GM12878 (cell line): Measurements from ENCODE around the gene GPSM3. TPM values are rescaled to one million over a fixed set of nuclear protein-coding genes. Genes with fewer than 3 reads are reported as not detected.

Experiments
- HDGF ChIP-seq: fragments of 450-650 bp; IDR thresholded peaks from 2 replicates; pipeline ENCODE4 v1.6.1; 2016; ENCODE audit warnings: antibody characterized with exemption
- USF1 ChIP-seq: IDR thresholded peaks from 2 replicates; pipeline ENCODE4 v1.6.1; 2011; ENCODE audit warnings: borderline replicate concordance, low read depth, mild to moderate bottlenecking, moderate library complexity, mixed read lengths, low read length; ENCODE audit not compliant: insufficient read depth; ENCODE audit errors: extremely low read length
- polyA plus RNA-seq, 11 experiments: library from polyadenylated mRNA; depleted of rRNA in 4 of 11; unstranded in 6 of 11; stranded (reverse) in 5 of 11; fragments of >200 nt; fragmentation: Nextera tagmentation in 4 of 11; fragmentation: Illumina TruSeq in 1 of 11; extraction: Ambion mirVana in 4 of 11; extraction: Trizol in 1 of 11; gene quantifications; 1 replicate in 1 of 11; 2 replicates in 10 of 11; pipeline versions ENCODE4 v1.2.1 to v1.2.3, GENCODE V29; 2011 to 2016; ENCODE audit warnings: inconsistent platforms in 2 of 11, missing spikeins in 2 of 11, low read depth in 1 of 11
- total RNA-seq, 4 experiments: library from RNA; depleted of rRNA in 3 of 4; stranded (reverse); fragments of >200 nt in 3 of 4; fragmentation: Illumina TruSeq in 1 of 4; extraction: Trizol in 1 of 4; gene quantifications; 2 replicates each; pipeline versions ENCODE4 v1.2.1 to v1.2.3, GENCODE V29; 2013 to 2021
- TF ChIP-seq, protein P1 (sequence below): fragments of 150-350 bp; IDR thresholded peaks from 2 replicates; pipeline ENCODE4 v1.6.1; 2016; ENCODE audit warnings: low read depth, low read length
- TF ChIP-seq, protein P2 (sequence below): fragments of 450-650 bp; IDR thresholded peaks from 2 replicates; pipeline ENCODE4 v1.6.1; 2014; ENCODE audit warnings: mild to moderate bottlenecking
- TF ChIP-seq, protein P3 (sequence below): fragments of 450-650 bp; formaldehyde crosslinking; IDR thresholded peaks from 2 replicates; pipeline ENCODE4 v1.4.0; 2020; ENCODE audit warnings: mild to moderate bottlenecking, moderate library complexity

The GPSM3 gene
- total and polyA plus RNA-seq, 10 of the 15 experiments (the other 5 are each of a cell fraction or from before 2014, with no cell fraction given): 22.0 to 137 (median 113) TPM

DNA sequence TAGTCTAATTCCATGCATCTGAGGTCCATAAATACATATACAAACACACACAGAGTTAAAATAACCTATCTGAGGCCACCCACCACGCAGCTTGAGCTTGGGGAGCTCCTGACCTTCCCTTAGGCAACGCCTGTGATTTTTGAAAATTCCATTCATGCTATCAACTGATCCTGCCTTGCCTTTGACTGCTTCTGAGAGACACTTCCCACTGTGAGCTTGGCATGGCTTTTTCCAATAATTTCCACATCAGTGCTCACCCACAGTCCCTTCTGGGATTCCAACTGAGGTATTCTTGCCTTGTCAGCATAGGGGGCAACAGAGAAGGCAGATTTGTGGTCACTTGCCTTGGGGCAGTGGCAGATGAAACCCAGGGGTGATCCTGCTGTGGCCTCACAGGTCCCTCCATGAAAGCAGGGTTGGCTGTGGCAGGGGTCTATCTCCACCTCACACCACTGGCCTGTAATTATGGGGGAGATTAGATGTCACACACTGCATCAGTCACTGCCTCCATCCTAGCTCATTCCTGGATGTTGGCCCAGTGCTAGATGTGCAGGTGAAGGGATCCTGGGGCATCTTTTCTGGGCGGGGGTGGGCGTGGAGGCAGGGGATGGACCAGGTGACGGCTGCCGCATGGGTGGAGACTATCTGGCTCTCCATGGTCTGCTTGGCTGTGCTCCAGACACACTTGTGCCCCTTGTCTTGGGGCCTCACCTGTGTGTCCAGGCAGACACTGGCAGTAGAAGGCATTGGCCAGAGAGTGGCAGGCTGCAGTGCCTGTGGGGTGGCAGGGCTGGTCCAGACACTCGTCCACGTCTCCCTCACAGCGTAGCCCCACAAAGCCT, 11.2 kb upstream of the GPSM3 start (continued):
- TF ChIP-seq, protein P1, sequence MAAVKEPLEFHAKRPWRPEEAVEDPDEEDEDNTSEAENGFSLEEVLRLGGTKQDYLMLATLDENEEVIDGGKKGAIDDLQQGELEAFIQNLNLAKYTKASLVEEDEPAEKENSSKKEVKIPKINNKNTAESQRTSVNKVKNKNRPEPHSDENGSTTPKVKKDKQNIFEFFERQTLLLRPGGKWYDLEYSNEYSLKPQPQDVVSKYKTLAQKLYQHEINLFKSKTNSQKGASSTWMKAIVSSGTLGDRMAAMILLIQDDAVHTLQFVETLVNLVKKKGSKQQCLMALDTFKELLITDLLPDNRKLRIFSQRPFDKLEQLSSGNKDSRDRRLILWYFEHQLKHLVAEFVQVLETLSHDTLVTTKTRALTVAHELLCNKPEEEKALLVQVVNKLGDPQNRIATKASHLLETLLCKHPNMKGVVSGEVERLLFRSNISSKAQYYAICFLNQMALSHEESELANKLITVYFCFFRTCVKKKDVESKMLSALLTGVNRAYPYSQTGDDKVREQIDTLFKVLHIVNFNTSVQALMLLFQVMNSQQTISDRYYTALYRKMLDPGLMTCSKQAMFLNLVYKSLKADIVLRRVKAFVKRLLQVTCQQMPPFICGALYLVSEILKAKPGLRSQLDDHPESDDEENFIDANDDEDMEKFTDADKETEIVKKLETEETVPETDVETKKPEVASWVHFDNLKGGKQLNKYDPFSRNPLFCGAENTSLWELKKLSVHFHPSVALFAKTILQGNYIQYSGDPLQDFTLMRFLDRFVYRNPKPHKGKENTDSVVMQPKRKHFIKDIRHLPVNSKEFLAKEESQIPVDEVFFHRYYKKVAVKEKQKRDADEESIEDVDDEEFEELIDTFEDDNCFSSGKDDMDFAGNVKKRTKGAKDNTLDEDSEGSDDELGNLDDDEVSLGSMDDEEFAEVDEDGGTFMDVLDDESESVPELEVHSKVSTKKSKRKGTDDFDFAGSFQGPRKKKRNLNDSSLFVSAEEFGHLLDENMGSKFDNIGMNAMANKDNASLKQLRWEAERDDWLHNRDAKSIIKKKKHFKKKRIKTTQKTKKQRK: no peak
- TF ChIP-seq USF1 (no peak), HDGF (no peak)
- TF ChIP-seq, protein P2, sequence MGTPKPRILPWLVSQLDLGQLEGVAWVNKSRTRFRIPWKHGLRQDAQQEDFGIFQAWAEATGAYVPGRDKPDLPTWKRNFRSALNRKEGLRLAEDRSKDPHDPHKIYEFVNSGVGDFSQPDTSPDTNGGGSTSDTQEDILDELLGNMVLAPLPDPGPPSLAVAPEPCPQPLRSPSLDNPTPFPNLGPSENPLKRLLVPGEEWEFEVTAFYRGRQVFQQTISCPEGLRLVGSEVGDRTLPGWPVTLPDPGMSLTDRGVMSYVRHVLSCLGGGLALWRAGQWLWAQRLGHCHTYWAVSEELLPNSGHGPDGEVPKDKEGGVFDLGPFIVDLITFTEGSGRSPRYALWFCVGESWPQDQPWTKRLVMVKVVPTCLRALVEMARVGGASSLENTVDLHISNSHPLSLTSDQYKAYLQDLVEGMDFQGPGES: no peak
- TF ChIP-seq, protein P3, sequence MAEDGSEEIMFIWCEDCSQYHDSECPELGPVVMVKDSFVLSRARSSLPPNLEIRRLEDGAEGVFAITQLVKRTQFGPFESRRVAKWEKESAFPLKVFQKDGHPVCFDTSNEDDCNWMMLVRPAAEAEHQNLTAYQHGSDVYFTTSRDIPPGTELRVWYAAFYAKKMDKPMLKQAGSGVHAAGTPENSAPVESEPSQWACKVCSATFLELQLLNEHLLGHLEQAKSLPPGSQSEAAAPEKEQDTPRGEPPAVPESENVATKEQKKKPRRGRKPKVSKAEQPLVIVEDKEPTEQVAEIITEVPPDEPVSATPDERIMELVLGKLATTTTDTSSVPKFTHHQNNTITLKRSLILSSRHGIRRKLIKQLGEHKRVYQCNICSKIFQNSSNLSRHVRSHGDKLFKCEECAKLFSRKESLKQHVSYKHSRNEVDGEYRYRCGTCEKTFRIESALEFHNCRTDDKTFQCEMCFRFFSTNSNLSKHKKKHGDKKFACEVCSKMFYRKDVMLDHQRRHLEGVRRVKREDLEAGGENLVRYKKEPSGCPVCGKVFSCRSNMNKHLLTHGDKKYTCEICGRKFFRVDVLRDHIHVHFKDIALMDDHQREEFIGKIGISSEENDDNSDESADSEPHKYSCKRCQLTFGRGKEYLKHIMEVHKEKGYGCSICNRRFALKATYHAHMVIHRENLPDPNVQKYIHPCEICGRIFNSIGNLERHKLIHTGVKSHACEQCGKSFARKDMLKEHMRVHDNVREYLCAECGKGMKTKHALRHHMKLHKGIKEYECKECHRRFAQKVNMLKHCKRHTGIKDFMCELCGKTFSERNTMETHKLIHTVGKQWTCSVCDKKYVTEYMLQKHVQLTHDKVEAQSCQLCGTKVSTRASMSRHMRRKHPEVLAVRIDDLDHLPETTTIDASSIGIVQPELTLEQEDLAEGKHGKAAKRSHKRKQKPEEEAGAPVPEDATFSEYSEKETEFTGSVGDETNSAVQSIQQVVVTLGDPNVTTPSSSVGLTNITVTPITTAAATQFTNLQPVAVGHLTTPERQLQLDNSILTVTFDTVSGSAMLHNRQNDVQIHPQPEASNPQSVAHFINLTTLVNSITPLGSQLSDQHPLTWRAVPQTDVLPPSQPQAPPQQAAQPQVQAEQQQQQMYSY (CRISPR knock-in tag): no peak
